Heart right ventricle (tissue), 16 donors: Measurements from ENCODE around the gene EIF6. TPM values are rescaled to one million over a fixed set of nuclear protein-coding genes. Genes with fewer than 3 reads are reported as not detected.

ENCODE experiments used
- ATAC-seq, 8 donors: fragments of 200-7000 bp; cut with Tn5 transposase; one replicate each; pipeline ENCODE4 v1.9.1; 2020; ENCODE audit warnings: mild to moderate bottlenecking in 8 of 8, moderate library complexity in 8 of 8, moderate number of reproducible peaks in 1 of 8
- DNase-seq, 2 donors: peaks; one replicate each; pipeline ENCODE4 v3.0.0-alpha.2; 2020
- H3K27ac ChIP-seq, 10 donors: fragments of 200-600 bp; sonication (generic) in 2 of 10; one replicate each; pipeline versions ENCODE4 v1.5.0 to v1.8.0; 2020 to 2022; ENCODE audit warnings: mild to moderate bottlenecking in 3 of 10
- H3K27me3 ChIP-seq, 7 donors: fragments of 200-600 bp; one replicate each; pipeline ENCODE4 v1.8.0; 2021 to 2022; ENCODE audit warnings: mild to moderate bottlenecking in 2 of 7
- H3K36me3 ChIP-seq, 9 donors: fragments of 200-600 bp; sonication (generic) in 1 of 9; one replicate each; pipeline versions ENCODE4 v1.5.0 to v1.8.0; 2020 to 2022; ENCODE audit warnings: mild to moderate bottlenecking in 2 of 9
- H3K4me1 ChIP-seq, 9 donors: fragments of 200-600 bp; sonication (generic) in 1 of 9; one replicate each; pipeline versions ENCODE4 v1.5.0 to v1.8.0; 2020 to 2022; ENCODE audit warnings: mild to moderate bottlenecking in 4 of 9
- H3K4me3 ChIP-seq, 10 donors: fragments of 200-600 bp; sonication (generic) in 2 of 10; one replicate each; pipeline versions ENCODE4 v1.5.0 to v1.8.0; 2020 to 2022; ENCODE audit warnings: mild to moderate bottlenecking in 7 of 10, moderate library complexity in 2 of 10
- H3K9me3 ChIP-seq, 11 donors: fragments of 200-600 bp in 10 of 11; sonication (generic) in 2 of 11; one replicate each; pipeline versions ENCODE4 v1.5.0 to v1.8.0; 2013 to 2022; ENCODE audit warnings: mild to moderate bottlenecking in 2 of 11, control low read depth in 1 of 11, moderate library complexity in 1 of 11
- CTCF ChIP-seq, 9 donors: fragments of 200-600 bp; sonication (generic) in 2 of 9; IDR thresholded peaks; one replicate each; pipeline versions ENCODE4 v1.5.0 to v1.8.0; 2021 to 2022; ENCODE audit warnings: antibody characterized with exemption in 9 of 9, mild to moderate bottlenecking in 5 of 9, moderate library complexity in 1 of 9
- WGBS, 2 donors: extraction: QIAGEN DNeasy Blood & Tissue Kit; methylation state at CpG; one replicate each; pipeline ENCODE4 v1.1.7; 2013; ENCODE audit warnings: inconsistent platforms in 1 of 2; 5-methylcytosine and 5-hydroxymethylcytosine counted together
- intact Hi-C, 10 donors: fragments of 100-400 bp; cut with DNase I; formaldehyde crosslinking; loops; one replicate each; pipeline versions ENCODE4 v1.11.1 to v1.14.2; 2022
- polyA plus RNA-seq, 2 donors: library from polyadenylated mRNA; stranded (reverse); fragments of 200-250 nt; gene quantifications; one replicate each; pipeline ENCODE4 v1.2.3, GENCODE V29; 2013
- total RNA-seq, 10 donors: library from RNA; stranded (reverse); fragmentation: NEBNext Ultra II Directional in 3 of 10; extraction: Animal tissue kit (Norgen Biotek cat#: 25700) in 3 of 10; gene quantifications; one replicate each; pipeline versions ENCODE4 v1.2.1 to v1.2.4, GENCODE V29; 2021 to 2023
- donor health status: Arrhythmogenic right ventricular cardiomyopathy.
- donor health status: ischemic (EF 13 %, LVEDD 7.1; RV severe dilation, severe dysfunction).
- donor health status: healthy with polysubstance abuse.
- donor health status: DM: no; HTN: yes; CAD: no.
- donor health status: DM: no; HTN: no; CAD: no.
- donor health status: ischemic (EF 25% LVEDD 6.9; RV normal size, moderate dysfunction).
- donor health status: ischemic (EF 25% LVEDD 5.7; RV mildly dilated, moderate dysfunction).
- donor health status: healthy.
- donor health status: DM: yes; HTN: yes; CAD: no.
- donor health status: Ischemic cardiomyopathy.
- donor health status: ischemic (EF 35%, LVEDD 5.7; RV mildly dilated, moderate dysfunction).
- donor health status: nonischemic (EF 11% LVEDD 7.7; RV severe dilation, severe dysfunction).
- donor health status: DM: yes; HTN: yes; CAD: no.
- donor health status: PGD.
- donor health status: ischemic (EF 29% LVEDD 5.4; RV normal size, mild dysfunction).
- donor health status: nonischemic (EF 23%, LVEDD 6.1; RV moderate dilation, normal function).

The EIF6 gene
- total and polyA plus RNA-seq, 12 donors, result 28.2 to 155 (median 39.0) TPM

- intact Hi-C loops, result no loop called here
- TF ChIP-seq CTCF (IDR thresholded peaks at IDR 0.05), result no peak
- DNase-seq (no peak), ATAC-seq (no peak)
- Histone ChIP-seq H3K27ac (no peak overlapping the region), H3K4me1 (peaks cover 0 to under 1% (median 0%) of the 10 kb centered on the region in 9 donors), H3K27me3 (peaks cover 0 to 15% (median 0%) of the 10 kb centered on the region in 7 donors), H3K36me3 (peaks cover 0 to 35% (median 0%) of the 10 kb centered on the region in 9 donors), H3K9me3 (peaks cover 0 to 3% (median 0%) of the 10 kb centered on the region in 11 donors), H3K4me3 (no peak overlapping the region)
- WGBS, 2 donors, result 71 to 79% methylated on average over 2 of the region's 2 CpGs
Observed at GRCh38 chr20:35232575-35232974, 52.0 kb downstream of the EIF6 start.

Other genes with a start within 250 kb of the EIF6 start
- 10 to 100 TPM; 32.2 to 46.4 (median 38.5) TPM for gene TRPC4AP, start 192.0 kb downstream of the EIF6 start, total RNA-seq
- 10 to 100 TPM; 26.2 to 32.7 TPM for gene TRPC4AP, start 192.0 kb downstream of the EIF6 start, polyA plus RNA-seq
- gene EDEM2, start 137.4 kb downstream of the EIF6 start, total RNA-seq, result 10 to 100 TPM in 8 of 10 donors, 1 to 10 TPM in 2; 7.2 to 26.1 (median 11.0) TPM
- 10 to 100 TPM in 1 of 2 donors, 1 to 10 TPM in 1; 6.4 to 24.0 TPM for gene EDEM2, start 137.4 kb downstream of the EIF6 start, polyA plus RNA-seq
- gene PROCR, start 112.7 kb downstream of the EIF6 start, total RNA-seq, result 10 to 100 TPM in 3 of 10 donors, 1 to 10 TPM in 7; 3.0 to 21.1 (median 6.8) TPM
- 10 to 100 TPM; 20.5 to 26.7 TPM for gene PROCR, start 112.7 kb downstream of the EIF6 start, polyA plus RNA-seq
- 1 to 10 TPM in 1 of 10 donors, under 1 TPM in 8, not detected in 1; 0.09 to 1.2 (median 0.35) TPM for gene MMP24, start 58.1 kb downstream of the EIF6 start, total RNA-seq
- gene MMP24, start 58.1 kb downstream of the EIF6 start, polyA plus RNA-seq, result under 1 TPM; 0.09 to 0.22 TPM
- gene MMP24OS, start 6.7 kb downstream of the EIF6 start, total RNA-seq, result 10 to 100 TPM; 36.8 to 62.4 (median 46.1) TPM
- gene MMP24OS, start 6.7 kb downstream of the EIF6 start, polyA plus RNA-seq, result 10 to 100 TPM; 14.4 to 64.1 TPM
- gene FAM83C, start 7.7 kb upstream of the EIF6 start, total RNA-seq, result not detected
- under 1 TPM in 1 of 2 donors, not detected in 1; 0.03 TPM for gene FAM83C, start 7.7 kb upstream of the EIF6 start, polyA plus RNA-seq
- 100 to 1,000 TPM in 9 of 10 donors, 10 to 100 TPM in 1; 74.0 to 136 (median 123) TPM for gene UQCC1, start 127.2 kb upstream of the EIF6 start, total RNA-seq
- gene UQCC1, start 127.2 kb upstream of the EIF6 start, polyA plus RNA-seq, result 10 to 100 TPM; 48.9 to 75.8 TPM
- gene GDF5, start 153.5 kb upstream of the EIF6 start, total RNA-seq, result under 1 TPM in 4 of 10 donors, not detected in 6; 0.08 to 0.15 (median 0.11) TPM
- gene GDF5, start 153.5 kb upstream of the EIF6 start, polyA plus RNA-seq, result under 1 TPM in 1 of 2 donors, not detected in 1; 0.26 TPM
- 10 to 100 TPM in 9 of 10 donors, 1 to 10 TPM in 1; 9.6 to 18.8 (median 13.8) TPM for gene CEP250, start 170.8 kb upstream of the EIF6 start, total RNA-seq
- 10 to 100 TPM in 1 of 2 donors, 1 to 10 TPM in 1; 4.8 to 15.4 TPM for gene CEP250, start 170.8 kb upstream of the EIF6 start, polyA plus RNA-seq
- gene C20orf173, start 244.9 kb upstream of the EIF6 start, total RNA-seq, result not detected
- gene C20orf173, start 244.9 kb upstream of the EIF6 start, polyA plus RNA-seq, result not detected